RWPE2 (cell line): ENCODE results near the gene FRMD5.

Experiments used
- ATAC-seq: fragments of 200-7000 bp; cut with Tn5 transposase; 3 replicates; pipeline ENCODE4 v1.9.1; 2021; ENCODE audit warnings: low read depth
- DNase-seq: peaks from one replicate; pipeline ENCODE4 v3.0.0-alpha.2; 2020; ENCODE audit warnings: low spot score
- H3K27ac ChIP-seq: fragments of 450-650 bp; 2 replicates; pipeline ENCODE4 v1.5.1; 2017; ENCODE audit warnings: mild to moderate bottlenecking; ENCODE audit not compliant: poor library complexity, severe bottlenecking
- H3K27me3 ChIP-seq: fragments of 250-450 bp; sonication (Bioruptor Pico); 2 replicates; pipeline ENCODE4 v1.5.1; 2021; ENCODE audit warnings: mild to moderate bottlenecking, moderate library complexity; ENCODE audit not compliant: insufficient read depth, poor library complexity, severe bottlenecking
- H3K36me3 ChIP-seq: fragments of 250-450 bp; sonication (Bioruptor Pico); 2 replicates; pipeline ENCODE4 v1.5.1; 2020; ENCODE audit warnings: low read depth, mild to moderate bottlenecking, moderate library complexity
- H3K4me1 ChIP-seq: fragments of 250-450 bp; sonication (Bioruptor Pico); 2 replicates; pipeline ENCODE4 v1.5.1; 2021; ENCODE audit warnings: mild to moderate bottlenecking, moderate library complexity; ENCODE audit not compliant: insufficient read depth, poor library complexity, severe bottlenecking
- H3K4me3 ChIP-seq: fragments of 250-450 bp; sonication (Bioruptor Pico); 2 replicates; pipeline ENCODE4 v1.5.1; 2021; ENCODE audit warnings: mild to moderate bottlenecking, moderate library complexity; ENCODE audit not compliant: severe bottlenecking
- H3K9me3 ChIP-seq: fragments of 250-450 bp; sonication (Bioruptor Pico); 2 replicates; pipeline ENCODE4 v1.5.1; 2021; ENCODE audit warnings: mild to moderate bottlenecking, moderate library complexity; ENCODE audit not compliant: severe bottlenecking
- CTCF ChIP-seq: fragments of 450-650 bp; IDR thresholded peaks from one replicate; pipeline ENCODE4 v1.5.1; 2017; ENCODE audit warnings: mild to moderate bottlenecking, moderate library complexity; ENCODE audit not compliant: poor library complexity, severe bottlenecking

FRMD5 gene

GRCh38 chr15:44064706-44065105 lies 130.4 kb downstream of the FRMD5 start:
- Histone ChIP-seq H3K27me3 (no peaks in the 10 kb centered on the region), H3K4me3 (no peak overlapping the region), H3K27ac (no peak overlapping the region), H3K36me3 (no peaks in the 10 kb centered on the region), H3K9me3 (no peaks in the 10 kb centered on the region), H3K4me1 (peaks cover 7% of the 10 kb centered on the region)
- ATAC-seq (no peak), DNase-seq (no peak)
- TF ChIP-seq CTCF, result no peak

- Histone ChIP-seq H3K4me1 (no peaks in the 10 kb centered on the region), H3K9me3 (no peaks in the 10 kb centered on the region), H3K36me3 (no peaks in the 10 kb centered on the region), H3K27ac (no peak overlapping the region), H3K4me3 (no peak overlapping the region), H3K27me3 (no peaks in the 10 kb centered on the region)
- DNase-seq (no peak), ATAC-seq (no peak)
- TF ChIP-seq CTCF, result no peak
These were observed 136.9 kb downstream of the FRMD5 start for GRCh38 chr15:44058126-44058525.

- Histone ChIP-seq H3K27me3 (no peaks in the 10 kb centered on the region), H3K36me3 (no peaks in the 10 kb centered on the region), H3K27ac (no peak overlapping the region), H3K9me3 (no peaks in the 10 kb centered on the region), H3K4me3 (no peak overlapping the region), H3K4me1 (no peaks in the 10 kb centered on the region)
- no peak for TF ChIP-seq CTCF
- DNase-seq (no peak), ATAC-seq (no peak)
These were observed 149.4 kb downstream of the FRMD5 start for GRCh38 chr15:44045661-44046060.

- Histone ChIP-seq H3K27ac (no peak overlapping the region), H3K36me3 (no peaks in the 10 kb centered on the region), H3K27me3 (no peaks in the 10 kb centered on the region), H3K9me3 (no peaks in the 10 kb centered on the region), H3K4me1 (no peaks in the 10 kb centered on the region), H3K4me3 (no peak overlapping the region)
- ATAC-seq, result no peak
- DNase-seq, result no peak
- TF ChIP-seq CTCF, result no peak
These were observed 149.9 kb downstream of the FRMD5 start for GRCh38 chr15:44045217-44045616.

- Histone ChIP-seq H3K36me3 (no peaks in the 10 kb centered on the region), H3K27me3 (no peaks in the 10 kb centered on the region), H3K4me3 (no peak overlapping the region), H3K9me3 (no peaks in the 10 kb centered on the region), H3K4me1 (peaks cover 18% of the 10 kb centered on the region), H3K27ac (no peak overlapping the region)
- 0 out of 3 replicates have a peak, but pooled peaks have one; percentile 31 for ATAC-seq
- no peak for TF ChIP-seq CTCF
- DNase-seq, result no peak
These were observed 156.3 kb downstream of the FRMD5 start for GRCh38 chr15:44038755-44039191.
